Uterus (tissue), 4 donors: ENCODE results near the gene PRMT7. TPM values are rescaled to one million over a fixed set of nuclear protein-coding genes. Genes with fewer than 3 reads are reported as not detected.
A peak's percentile ranks its signal among the peaks of the same experiment; 100 is the strongest.

Source experiments
- DNase-seq, 2 donors: peaks; one replicate each; pipeline ENCODE4 v3.0.0-alpha.2; 2019 to 2020
- H3K27ac ChIP-seq, 2 donors: fragments of 200-600 bp; sonication (generic); 1 replicate in 1 of 2; 2 replicates in 1 of 2; pipeline ENCODE4 v1.5.1; 2016 to 2018
- H3K27me3 ChIP-seq, 2 donors: fragments of 200-600 bp; sonication (generic); one replicate each; pipeline ENCODE4 v1.5.1; 2018 to 2019; ENCODE audit warnings: control low read depth in 1 of 2
- H3K36me3 ChIP-seq, 2 donors: fragments of 200-600 bp; sonication (generic); one replicate each; pipeline ENCODE4 v1.5.1; 2019; ENCODE audit warnings: control low read depth in 1 of 2
- H3K4me1 ChIP-seq, 2 donors: fragments of 200-600 bp; sonication (generic); one replicate each; pipeline ENCODE4 v1.5.1; 2018 to 2019; ENCODE audit warnings: control low read depth in 1 of 2
- H3K4me3 ChIP-seq, 2 donors: fragments of 200-600 bp; sonication (generic); 1 replicate in 1 of 2; 2 replicates in 1 of 2; pipeline ENCODE4 v1.5.1; 2018 to 2019; ENCODE audit warnings: mild to moderate bottlenecking in 1 of 2
- H3K9me3 ChIP-seq, 2 donors: fragments of 200-600 bp; sonication (generic); one replicate each; pipeline ENCODE4 v1.5.1; 2019; ENCODE audit warnings: control low read depth in 1 of 2
- CTCF ChIP-seq, 4 experiments: fragments of 200-600 bp in 2 of 4; fragments of 450-650 bp in 2 of 4; sonication (generic) in 2 of 4; IDR thresholded peaks; one replicate each; pipeline ENCODE4 v1.5.1; 2016 to 2019; ENCODE audit warnings: antibody characterized with exemption in 4 of 4, mild to moderate bottlenecking in 2 of 4, moderate library complexity in 1 of 4
- POLR2A ChIP-seq, 2 donors: fragments of 450-650 bp; IDR thresholded peaks; one replicate each; pipeline ENCODE4 v1.6.1; 2016; ENCODE audit warnings: antibody characterized with exemption in 2 of 2, mild to moderate bottlenecking in 1 of 2, moderate library complexity in 1 of 2
- intact Hi-C: fragments of 100-400 bp; cut with DNase I; formaldehyde crosslinking; loops from one replicate; pipeline ENCODE4 v1.15.1; 2023; ENCODE audit warnings: low total_unique reads
- total RNA-seq, 4 donors: library from RNA; depleted of rRNA in 3 of 4; stranded (reverse); fragments of >200 nt in 3 of 4; gene quantifications; one replicate each; pipeline versions ENCODE4 v1.1.0 to v1.2.4, GENCODE V29; 2014 to 2023
- donor health status: DM: yes; HTN: yes; CAD: no.

PRMT7 gene
- total RNA-seq, 4 donors from 2014 or later: 8.2 to 111 (median 66.9) TPM

DNA sequence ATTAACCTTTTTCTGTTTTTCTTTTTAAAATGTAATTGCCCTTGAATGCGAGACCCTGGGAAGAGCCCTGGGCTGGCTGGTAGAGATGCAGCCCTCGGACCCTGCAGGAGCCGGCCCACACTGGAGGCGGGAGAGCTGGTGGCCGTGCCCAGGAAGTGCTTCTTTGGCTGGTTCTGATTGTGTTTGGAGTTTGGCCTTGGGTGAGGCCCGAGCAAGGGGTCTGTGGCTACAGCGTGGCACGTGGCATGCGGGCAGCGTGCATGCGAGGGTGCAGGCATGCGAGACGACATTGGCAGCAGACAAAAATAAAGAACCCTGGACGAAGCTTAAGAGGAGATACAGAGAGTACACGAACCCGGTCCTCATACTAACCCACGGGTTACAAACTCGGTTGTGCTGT lies 49.7 kb downstream of the PRMT7 start:
- Histone ChIP-seq H3K36me3 (no peaks in the 10 kb centered on the region), H3K27ac (no peak overlapping the region), H3K9me3 (no peaks in the 10 kb centered on the region), H3K4me1 (no peaks in the 10 kb centered on the region), H3K4me3 (no peak overlapping the region), H3K27me3 (peaks cover 0 to under 1% of the 10 kb centered on the region in 2 donors)
- no peak for DNase-seq
- TF ChIP-seq POLR2A (IDR thresholded peaks at IDR 0.05) (no peak), CTCF (IDR thresholded peaks at IDR 0.05) (no peak)
- intact Hi-C loops: no loop called here

- Histone ChIP-seq H3K36me3 (no peaks in the 10 kb centered on the region), H3K4me1 (no peaks in the 10 kb centered on the region), H3K9me3 (no peaks in the 10 kb centered on the region), H3K27me3 (peaks cover 0 to 5% of the 10 kb centered on the region in 2 donors), H3K4me3 (no peak overlapping the region), H3K27ac (no peak overlapping the region)
- no peak for TF ChIP-seq CTCF (IDR thresholded peaks at IDR 0.05)
- no peak for TF ChIP-seq POLR2A (IDR thresholded peaks at IDR 0.05)
- intact Hi-C loops: no loop called here
- DNase-seq: no peak
Observed at GRCh38 chr16:68360956-68361355, 50.1 kb downstream of the PRMT7 start.

DNA sequence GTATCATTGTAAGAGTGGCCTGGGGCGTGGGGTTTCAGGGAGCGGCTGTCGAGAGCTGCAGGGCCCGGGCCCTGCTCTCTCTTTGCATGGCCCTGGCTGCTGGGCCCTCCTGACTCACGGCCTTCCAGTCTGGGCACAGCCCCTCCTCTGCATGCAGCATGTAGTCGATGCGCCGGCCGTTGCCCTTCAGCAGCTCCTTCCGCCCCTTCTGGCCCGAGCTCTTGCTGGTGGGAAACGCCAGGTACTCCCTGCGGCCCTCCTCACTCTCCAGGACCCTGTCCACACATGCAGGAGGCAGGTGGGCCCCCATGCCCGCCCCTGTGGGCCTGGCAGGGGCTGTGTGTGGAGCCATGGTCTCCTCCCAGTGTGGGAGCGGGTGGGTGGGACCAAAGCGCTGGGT lies 50.7 kb downstream of the PRMT7 start:
- TF ChIP-seq CTCF (IDR thresholded peaks at IDR 0.05) (no peak), POLR2A (IDR thresholded peaks at IDR 0.05) (no peak)
- H3K27ac ChIP-seq: no peak overlapping the region
- no peaks in the 10 kb centered on the region for H3K9me3 ChIP-seq
- H3K4me3 ChIP-seq: no peak overlapping the region
- H3K36me3 ChIP-seq: no peaks in the 10 kb centered on the region
- intact Hi-C loops: no loop called here
- H3K4me1 ChIP-seq: no peaks in the 10 kb centered on the region
- peaks cover 0 to 9% of the 10 kb centered on the region in 2 donors for H3K27me3 ChIP-seq
- peak in 1 of 2 donors; percentile 27 for DNase-seq

DNA sequence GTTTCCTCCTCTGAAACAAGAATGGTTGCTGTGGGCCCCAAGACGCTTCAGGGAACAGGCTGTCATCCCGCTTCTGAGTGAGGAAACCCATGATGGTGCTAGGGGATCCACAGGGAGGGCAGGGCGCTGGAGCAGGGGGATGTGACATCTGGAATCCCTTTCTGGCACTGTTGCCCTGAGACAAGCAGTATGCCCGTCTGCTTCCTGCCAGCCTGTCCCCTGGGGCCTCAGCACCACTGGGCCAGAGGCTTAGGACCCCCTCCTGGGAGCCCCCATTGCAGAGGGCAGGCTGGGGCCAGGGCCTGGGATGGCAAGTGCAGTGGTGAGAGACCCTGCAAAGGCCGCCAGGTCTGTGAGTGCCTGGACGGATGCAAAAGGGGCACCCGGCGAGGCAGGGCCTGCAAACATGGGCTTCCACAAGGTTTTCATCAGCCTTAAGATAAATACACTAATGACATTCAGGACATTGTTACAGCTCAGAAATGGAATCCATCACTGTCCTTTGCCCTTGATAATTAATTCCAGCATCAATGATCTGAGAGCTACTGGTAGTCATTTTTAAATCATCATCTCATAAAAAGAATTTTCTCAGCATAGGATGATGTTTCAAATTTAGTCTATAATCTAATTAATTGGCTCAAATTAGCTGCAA lies 51.6 kb downstream of the PRMT7 start:
- Histone ChIP-seq H3K27ac (no peak overlapping the region), H3K4me3 (no peak overlapping the region), H3K36me3 (no peaks in the 10 kb centered on the region), H3K9me3 (no peaks in the 10 kb centered on the region), H3K4me1 (no peaks in the 10 kb centered on the region), H3K27me3 (peaks cover 0 to 9% of the 10 kb centered on the region in 2 donors)
- no peak for TF ChIP-seq POLR2A (IDR thresholded peaks at IDR 0.05)
- DNase-seq: no peak
- intact Hi-C loops: no loop called here

- intact Hi-C loops: no loop called here
- TF ChIP-seq POLR2A (IDR thresholded peaks at IDR 0.05): no peak
- DNase-seq: no peak
Observed at GRCh38 chr16:68362947-68363657, 52.3 kb downstream of the PRMT7 start.

More at GRCh38 chr16:68362947-68363657, 52.3 kb downstream of the PRMT7 start:
- no peak overlapping the region for H3K27ac ChIP-seq
- H3K9me3 ChIP-seq: no peaks in the 10 kb centered on the region
- H3K27me3 ChIP-seq: peaks cover 0 to 9% of the 10 kb centered on the region in 2 donors
- no peaks in the 10 kb centered on the region for H3K4me1 ChIP-seq
- H3K36me3 ChIP-seq: no peaks in the 10 kb centered on the region
- no peak overlapping the region for H3K4me3 ChIP-seq
